A673 (cell line): ENCODE results near the gene TUT1. TPM values are rescaled to one million over a fixed set of nuclear protein-coding genes. Genes with fewer than 3 reads are reported as not detected.

Experiments used
- BruUV-seq: library from RNA; stranded (reverse); fragments of 400-500 nt; replicated peaks from 2 replicates; lab custom pipeline; 2021; lab: Mats Ljungman, UMichigan
- CTCF ChIA-PET: fragments of 300-600 bp; sonication (Branson Sonifier 250); formaldehyde crosslinking; loops from one replicate; lab custom pipeline; 2022; ENCODE audit warnings: antibody characterized with exemption; lab: Charles Lee
- POLR2A ChIA-PET: fragments of 300-600 bp; sonication (Branson Sonifier 250); formaldehyde crosslinking; loops from one replicate; lab custom pipeline; 2022; ENCODE audit warnings: antibody characterized with exemption; ENCODE audit not compliant: low non-redundant PET; lab: Charles Lee
- DNase-seq: peaks from one replicate; pipeline ENCODE4 v3.0.0-alpha.2; 2015; ENCODE audit warnings: low spot score
- H3K27ac ChIP-seq: fragments of 200-600 bp; sonication (generic); 2 replicates; pipeline ENCODE4 v1.5.1; 2016; ENCODE audit warnings: mixed run types, low read depth, mild to moderate bottlenecking, mixed read lengths, antibody characterized with exemption, low read length; ENCODE audit not compliant: poor library complexity, severe bottlenecking
- H3K27me3 ChIP-seq: fragments of 200-600 bp; sonication (generic); replicated peaks from 2 replicates; pipeline ENCODE4 v1.6.1; 2017; ENCODE audit warnings: mixed run types, low read depth, mild to moderate bottlenecking, mixed read lengths, antibody characterized with exemption, low read length; ENCODE audit not compliant: insufficient read depth, poor library complexity
- H3K36me3 ChIP-seq: fragments of 200-600 bp; sonication (generic); 2 replicates; pipeline ENCODE4 v1.6.1; 2016; ENCODE audit warnings: mixed run types, mild to moderate bottlenecking, mixed read lengths, antibody characterized with exemption, low read length; ENCODE audit not compliant: insufficient read depth, poor library complexity, severe bottlenecking
- H3K4me1 ChIP-seq: fragments of 200-600 bp; sonication (generic); 2 replicates; pipeline ENCODE4 v1.6.1; 2017; ENCODE audit warnings: mixed run types, mild to moderate bottlenecking, mixed read lengths, antibody characterized with exemption, low read length; ENCODE audit not compliant: insufficient read depth, poor library complexity, severe bottlenecking
- H3K4me3 ChIP-seq: fragments of 200-600 bp; sonication (generic); 2 replicates; pipeline ENCODE4 v1.5.1; 2016; ENCODE audit warnings: low read depth, mixed run types, mild to moderate bottlenecking, mixed read lengths, low read length; ENCODE audit not compliant: poor library complexity, severe bottlenecking
- H3K9me3 ChIP-seq: fragments of 200-600 bp; sonication (generic); 2 replicates; pipeline ENCODE4 v1.6.1; 2016; ENCODE audit warnings: mixed run types, low read depth, mild to moderate bottlenecking, mixed read lengths, antibody characterized with exemption, low read length; ENCODE audit not compliant: poor library complexity, severe bottlenecking
- EZH2 ChIP-seq: fragments of 200-600 bp; sonication (generic); IDR thresholded peaks from 2 replicates; pipeline ENCODE4 v1.6.1; 2017; ENCODE audit warnings: borderline replicate concordance, low read depth, mild to moderate bottlenecking, mixed read lengths, antibody characterized with exemption, low read length; ENCODE audit not compliant: poor library complexity, severe bottlenecking
- intact Hi-C: fragments of 100-400 bp; cut with micrococcal nuclease; formaldehyde crosslinking; loops from one replicate; pipeline ENCODE4 v1.10.0; 2022; ENCODE audit not compliant: unreplicated experiment
- total RNA-seq: library from RNA; stranded (reverse); gene quantifications from 2 replicates; pipeline ENCODE4 v1.2.3, GENCODE V29; 2021
- TF ChIP-seq, protein P1 (sequence below): fragments of 300-800, 200-600 bp; sonication (generic); conservative IDR thresholded peaks from 2 replicates; pipeline ENCODE4 v1.5.1; 2017; ENCODE audit warnings: low read depth, mild to moderate bottlenecking, antibody characterized with exemption, low read length, moderate library complexity, mixed read lengths

Gene TUT1
- total RNA-seq, 1 experiment from 2014 or later = 27.6 TPM

DNA sequence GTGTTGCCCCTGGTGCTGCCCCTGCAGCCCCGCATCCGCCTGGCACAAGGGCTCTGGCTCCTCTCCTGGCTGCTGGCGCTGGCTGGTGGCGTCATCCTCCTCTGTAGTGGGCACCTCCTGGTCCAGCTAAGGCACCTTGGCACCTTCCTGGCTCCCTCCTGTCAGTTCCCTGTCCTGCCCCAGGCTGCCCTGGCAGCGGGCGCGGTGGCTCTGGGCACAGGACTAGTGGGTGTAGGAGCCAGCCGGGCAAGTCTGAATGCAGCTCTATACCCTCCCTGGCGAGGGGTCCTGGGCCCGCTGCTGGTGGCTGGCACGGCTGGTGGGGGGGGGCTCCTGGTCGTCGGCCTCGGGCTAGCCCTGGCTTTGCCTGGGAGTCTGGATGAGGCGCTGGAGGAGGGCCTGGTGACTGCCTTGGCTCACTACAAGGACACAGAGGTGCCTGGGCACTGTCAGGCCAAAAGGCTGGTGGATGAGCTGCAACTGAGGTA lies 22.0 kb upstream of the TUT1 start:
- no peak for DNase-seq
- Histone ChIP-seq H3K4me1 (peaks cover 11% of the 10 kb centered on the region), H3K27ac (peak overlapping the region; percentile 50), H3K27me3 (no peaks in the 10 kb centered on the region), H3K9me3 (no peaks in the 10 kb centered on the region), H3K36me3 (peaks cover 10% of the 10 kb centered on the region), H3K4me3 (no peak overlapping the region)
- ChIA-PET CTCF (no interaction called here), POLR2A (no interaction called here)
- BruUV-seq = no TSS peak
- intact Hi-C loops = no loop called here
- no peak for TF ChIP-seq EZH2
- TF ChIP-seq, protein P1, sequence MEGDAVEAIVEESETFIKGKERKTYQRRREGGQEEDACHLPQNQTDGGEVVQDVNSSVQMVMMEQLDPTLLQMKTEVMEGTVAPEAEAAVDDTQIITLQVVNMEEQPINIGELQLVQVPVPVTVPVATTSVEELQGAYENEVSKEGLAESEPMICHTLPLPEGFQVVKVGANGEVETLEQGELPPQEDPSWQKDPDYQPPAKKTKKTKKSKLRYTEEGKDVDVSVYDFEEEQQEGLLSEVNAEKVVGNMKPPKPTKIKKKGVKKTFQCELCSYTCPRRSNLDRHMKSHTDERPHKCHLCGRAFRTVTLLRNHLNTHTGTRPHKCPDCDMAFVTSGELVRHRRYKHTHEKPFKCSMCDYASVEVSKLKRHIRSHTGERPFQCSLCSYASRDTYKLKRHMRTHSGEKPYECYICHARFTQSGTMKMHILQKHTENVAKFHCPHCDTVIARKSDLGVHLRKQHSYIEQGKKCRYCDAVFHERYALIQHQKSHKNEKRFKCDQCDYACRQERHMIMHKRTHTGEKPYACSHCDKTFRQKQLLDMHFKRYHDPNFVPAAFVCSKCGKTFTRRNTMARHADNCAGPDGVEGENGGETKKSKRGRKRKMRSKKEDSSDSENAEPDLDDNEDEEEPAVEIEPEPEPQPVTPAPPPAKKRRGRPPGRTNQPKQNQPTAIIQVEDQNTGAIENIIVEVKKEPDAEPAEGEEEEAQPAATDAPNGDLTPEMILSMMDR = no peak

DNA sequence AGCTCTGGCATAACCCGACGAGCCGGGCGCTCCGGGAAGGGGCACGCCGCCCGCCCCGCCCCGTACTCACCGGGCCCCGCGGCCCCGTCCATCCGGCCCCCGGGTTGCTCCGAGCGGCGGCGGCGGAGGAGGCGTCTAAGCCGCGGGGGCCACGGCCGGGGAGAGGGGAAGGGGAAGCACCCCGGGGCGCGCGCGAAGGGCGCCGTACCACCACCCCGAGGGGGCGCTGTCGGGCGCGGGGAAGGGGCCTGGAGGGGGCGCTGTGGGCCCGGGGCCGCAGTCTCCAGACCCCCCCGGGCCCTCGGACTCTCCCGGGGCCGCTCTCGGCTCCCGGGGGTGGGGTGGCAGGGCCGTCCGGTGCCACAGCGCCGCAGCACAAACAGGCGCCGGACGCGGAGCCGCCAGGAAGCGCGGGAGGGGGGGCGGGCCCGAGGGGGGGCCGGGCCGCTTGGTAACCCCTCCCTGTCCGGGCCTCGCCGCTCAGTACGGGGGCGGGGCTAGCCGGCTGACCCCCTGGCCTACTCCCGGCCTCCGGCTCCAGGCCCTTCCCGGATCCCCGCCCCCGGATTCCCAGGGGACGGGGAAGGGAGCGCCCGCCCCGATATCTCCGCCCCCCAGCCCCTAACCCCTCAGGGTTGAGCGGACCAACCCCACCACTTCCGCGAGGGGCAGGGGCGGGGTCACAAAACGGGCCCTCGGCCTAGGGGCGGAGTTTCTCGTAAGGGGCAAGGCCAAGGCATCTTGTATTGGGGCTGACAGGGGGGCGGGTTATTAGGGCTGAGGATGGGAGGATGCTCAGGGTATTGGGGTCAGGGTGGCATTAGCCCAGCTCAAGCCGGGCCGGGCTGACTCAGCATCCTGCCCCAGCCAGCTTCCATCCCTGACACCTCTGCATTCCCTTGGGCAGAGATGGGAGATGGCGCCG lies 21.3 kb upstream of the TUT1 start, which contains the start of the genes EML3 and ROM1:
TSS of gene EML3 (minus strand) at position 410 of the 925 bp plus-strand sequence. CDS start at position 92, 318 bp downstream.
TSS of gene ROM1 (plus strand) at position 892 of the 925 bp plus-strand sequence. CDS start at position 917, 25 bp downstream.
- Histone ChIP-seq H3K36me3 (peaks cover 10% of the 10 kb centered on the region), H3K4me3 (peak within 1 kb of the TSS; percentile 80), H3K9me3 (no peaks in the 10 kb centered on the region), H3K4me1 (peaks cover 15% of the 10 kb centered on the region), H3K27ac (peak within 1 kb of the TSS; percentile 76), H3K27me3 (no peaks in the 10 kb centered on the region)
- POLR2A ChIA-PET = no interaction called here
- intact Hi-C loops = no loop called here
- BruUV-seq = no TSS peak
- CTCF ChIA-PET = interaction anchor here (0.7 to 1.2 kb wide), 3 partner anchors 10 to 14 kb away, joined by 3 to 6 read pairs (median 5); partner anchors contain the start of gene MTA2
- DNase-seq = peak; percentile 89
- TF ChIP-seq, protein P1 = peak; percentile 84
- TF ChIP-seq EZH2 = no peak

DNA sequence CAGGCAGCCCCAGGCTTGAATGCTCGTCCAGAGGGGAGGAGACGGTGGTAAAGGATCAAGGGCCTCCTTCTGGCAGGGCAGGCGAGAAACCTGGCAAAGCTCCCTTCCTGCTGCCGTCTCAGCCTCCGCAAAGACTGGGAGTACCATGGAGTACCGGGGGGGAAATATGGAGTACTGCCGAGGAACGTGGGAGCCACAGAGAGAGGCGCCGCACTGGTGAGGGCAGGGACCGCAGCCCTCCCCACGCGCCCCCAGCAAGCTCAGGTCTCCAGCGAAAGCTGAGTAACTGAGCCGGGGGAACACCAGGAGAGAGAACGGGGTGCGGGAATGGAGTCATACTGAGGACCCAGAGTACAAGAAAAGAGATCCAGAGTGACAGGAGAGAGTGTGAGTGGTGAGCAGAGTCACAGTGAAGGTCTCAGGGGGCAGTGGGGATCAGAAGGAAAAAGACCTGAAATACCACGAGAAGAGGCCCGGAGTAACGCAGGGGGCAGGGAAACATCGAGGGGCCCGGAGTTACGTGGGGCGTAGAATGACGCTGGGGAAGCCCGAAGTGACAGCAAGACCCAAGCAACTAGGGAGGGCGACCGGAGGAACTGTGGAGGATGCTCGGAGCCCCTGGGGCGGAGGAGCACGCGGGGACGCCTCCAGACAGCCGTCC lies 20.5 kb upstream of the TUT1 start:
- ChIA-PET CTCF (interaction anchor here (0.7 to 1.2 kb wide), 4 partner anchors 10 to 116 kb away, joined by 3 to 6 read pairs (median 4); partner anchors contain the start of gene MTA2), POLR2A (interaction anchor here (0.6 to 1.0 kb wide), 2 partner anchors 10 to 21 kb away, joined by 3 to 5 read pairs; partner anchors contain the start of genes MTA2 and TUT1)
- Histone ChIP-seq H3K9me3 (no peaks in the 10 kb centered on the region), H3K4me1 (peaks cover 18% of the 10 kb centered on the region), H3K27me3 (no peaks in the 10 kb centered on the region), H3K27ac (peak overlapping the region; percentile 76), H3K4me3 (peak overlapping the region; percentile 80), H3K36me3 (peaks cover 3% of the 10 kb centered on the region)
- TF ChIP-seq, protein P1 = no peak
- no peak for TF ChIP-seq EZH2
- intact Hi-C loops = no loop called here
- BruUV-seq = no TSS peak
- peak; percentile 68 for DNase-seq
